Cardiac septum (tissue), 1 donor: ENCODE data around the gene BHLHA15. TPM values are rescaled to one million over a fixed set of nuclear protein-coding genes. Genes with fewer than 3 reads are reported as not detected.

Experiments
- DNase-seq: peaks from one replicate; pipeline ENCODE4 v3.0.0-alpha.2; 2020; ENCODE audit warnings: low spot score
- intact Hi-C: fragments of 100-400 bp; cut with DNase I; formaldehyde crosslinking; loops from one replicate; pipeline ENCODE4 v1.14.0; 2022
- total RNA-seq: library from RNA; stranded (reverse); fragmentation: NEBNext Ultra II Directional; extraction: Animal tissue kit (Norgen Biotek cat#: 25700); gene quantifications from one replicate; pipeline ENCODE4 v1.2.1, GENCODE V29; 2021
- donor health status: DM: no; HTN: no; CAD: no.

The BHLHA15 gene
- total RNA-seq, 1 donor from 2014 or later, result not detected

DNA sequence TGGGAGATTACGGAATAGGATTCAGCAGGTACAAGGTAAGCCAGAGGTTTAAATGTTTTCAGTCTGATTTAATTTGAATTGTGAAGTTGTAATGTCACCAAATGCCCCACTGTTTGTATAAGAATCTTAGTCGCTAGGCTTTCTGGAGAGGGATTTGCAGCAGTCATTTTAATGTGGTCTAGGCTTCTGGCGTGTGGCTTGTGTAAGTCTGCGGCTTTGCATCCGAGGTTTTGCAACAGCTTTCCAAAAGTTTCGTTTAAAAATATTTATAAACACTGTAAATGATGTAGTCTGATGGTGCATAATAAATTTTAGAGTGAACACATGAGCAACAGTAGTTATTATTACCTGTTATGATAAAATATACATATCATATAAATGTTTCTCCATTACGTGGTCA is 26.1 kb upstream of the BHLHA15 start:
- intact Hi-C loops, result no loop called here
- DNase-seq, result no peak

GRCh38 chr7:98186452-98187137 is 24.6 kb upstream of the BHLHA15 start:
- DNase-seq, result no peak
- intact Hi-C loops, result no loop called here

DNA sequence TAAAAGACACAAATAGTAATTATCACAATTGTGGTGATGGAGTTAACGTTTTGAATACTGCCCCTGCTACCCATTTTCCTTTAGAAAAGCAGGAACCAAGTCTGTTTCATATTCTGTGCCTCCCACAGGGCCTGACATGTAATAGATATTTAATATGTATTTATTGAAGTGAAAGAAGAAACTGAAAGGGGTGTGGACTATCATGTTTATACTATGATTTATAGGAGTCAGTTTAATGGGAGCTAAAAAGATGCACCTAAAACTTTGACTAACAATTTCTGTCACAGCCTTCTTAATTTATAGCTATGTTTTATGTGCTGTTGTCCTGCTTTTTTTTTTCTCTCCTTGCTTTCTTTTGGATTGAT is 24.1 kb upstream of the BHLHA15 start:
- intact Hi-C loops, result no loop called here
- no peak for DNase-seq

DNA sequence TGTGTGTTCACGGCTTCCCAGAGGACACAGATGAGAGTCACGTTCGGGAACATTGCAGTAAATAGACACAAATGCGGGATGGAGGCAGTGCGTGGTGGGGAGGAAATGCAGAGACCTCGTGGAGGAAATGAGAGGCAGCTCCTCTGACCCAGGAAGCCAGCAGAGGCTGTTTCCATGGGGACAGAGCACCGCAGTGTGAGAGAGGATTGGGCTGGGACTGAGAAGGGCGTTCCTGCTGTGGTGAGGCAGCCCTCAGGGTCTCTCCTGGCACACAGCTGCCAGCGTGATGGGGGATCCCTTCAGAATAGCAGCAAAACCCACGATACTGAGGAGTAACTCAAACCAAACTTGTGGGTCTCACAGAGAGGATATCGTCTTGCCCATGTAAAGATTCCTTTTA is 21.7 kb upstream of the BHLHA15 start:
- no peak for DNase-seq
- intact Hi-C loops, result no loop called here

- intact Hi-C loops, result no loop called here
- DNase-seq, result no peak
Observed at GRCh38 chr7:98191668-98192431, 19.4 kb upstream of the BHLHA15 start.

DNA sequence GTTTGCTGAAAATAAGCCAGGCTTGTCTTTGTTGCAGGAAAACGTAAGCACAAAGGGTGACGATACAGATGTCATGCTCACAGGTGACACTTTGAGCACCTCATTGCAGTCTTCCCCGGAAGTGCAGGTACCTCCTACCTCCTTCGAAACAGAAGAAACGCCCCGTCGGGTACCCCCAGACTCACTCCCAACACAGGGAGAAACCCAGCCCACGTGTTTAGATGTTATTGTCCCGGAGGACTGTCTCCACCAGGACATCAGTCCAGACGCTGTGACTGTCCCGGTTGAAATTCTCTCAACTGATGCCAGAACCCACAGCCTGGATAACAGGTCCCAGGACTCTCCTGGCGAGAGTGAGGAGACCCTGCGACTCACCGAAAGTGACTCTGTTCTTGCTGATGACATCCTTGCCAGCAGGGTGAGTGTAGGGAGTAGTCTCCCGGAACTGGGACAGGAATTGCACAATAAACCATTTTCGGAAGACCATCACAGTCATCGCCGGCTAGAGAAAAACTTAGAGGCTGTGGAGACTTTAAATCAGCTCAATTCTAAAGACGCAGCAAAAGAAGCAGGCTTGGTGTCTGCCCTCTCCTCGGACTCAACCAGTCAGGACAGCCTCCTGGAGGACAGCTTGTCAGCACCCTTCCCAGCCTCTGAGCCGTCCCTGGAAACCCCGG is 18.3 kb upstream of the BHLHA15 start:
- intact Hi-C loops, result no loop called here
- DNase-seq, result no peak

DNA sequence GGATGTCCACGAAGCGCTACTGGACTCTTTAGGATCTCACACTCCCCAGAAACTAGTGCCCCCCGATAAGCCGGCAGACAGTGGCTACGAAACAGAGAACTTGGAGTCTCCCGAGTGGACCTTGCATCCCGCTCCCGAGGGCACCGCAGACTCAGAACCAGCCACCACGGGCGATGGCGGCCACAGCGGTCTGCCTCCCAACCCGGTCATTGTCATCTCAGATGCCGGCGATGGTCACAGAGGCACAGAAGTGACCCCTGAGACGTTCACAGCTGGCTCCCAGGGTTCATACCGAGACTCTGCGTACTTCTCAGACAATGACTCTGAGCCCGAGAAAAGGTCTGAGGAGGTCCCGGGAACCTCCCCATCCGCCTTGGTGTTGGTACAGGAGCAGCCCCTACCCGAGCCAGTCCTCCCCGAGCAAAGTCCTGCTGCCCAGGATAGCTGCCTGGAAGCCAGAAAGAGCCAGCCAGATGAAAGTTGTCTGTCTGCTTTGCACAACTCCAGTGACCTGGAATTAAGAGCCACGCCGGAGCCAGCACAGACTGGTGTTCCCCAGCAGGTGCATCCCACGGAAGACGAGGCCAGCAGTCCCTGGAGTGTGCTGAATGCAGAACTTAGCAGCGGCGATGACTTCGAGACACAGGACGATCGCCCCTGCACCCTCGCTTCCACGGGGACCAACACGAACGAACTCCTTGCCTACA is 17.6 kb upstream of the BHLHA15 start:
- intact Hi-C loops, result no loop called here
- DNase-seq, result no peak

GRCh38 chr7:98194186-98194585 is 17.1 kb upstream of the BHLHA15 start:
- DNase-seq, result no peak
- intact Hi-C loops, result no loop called here

DNA sequence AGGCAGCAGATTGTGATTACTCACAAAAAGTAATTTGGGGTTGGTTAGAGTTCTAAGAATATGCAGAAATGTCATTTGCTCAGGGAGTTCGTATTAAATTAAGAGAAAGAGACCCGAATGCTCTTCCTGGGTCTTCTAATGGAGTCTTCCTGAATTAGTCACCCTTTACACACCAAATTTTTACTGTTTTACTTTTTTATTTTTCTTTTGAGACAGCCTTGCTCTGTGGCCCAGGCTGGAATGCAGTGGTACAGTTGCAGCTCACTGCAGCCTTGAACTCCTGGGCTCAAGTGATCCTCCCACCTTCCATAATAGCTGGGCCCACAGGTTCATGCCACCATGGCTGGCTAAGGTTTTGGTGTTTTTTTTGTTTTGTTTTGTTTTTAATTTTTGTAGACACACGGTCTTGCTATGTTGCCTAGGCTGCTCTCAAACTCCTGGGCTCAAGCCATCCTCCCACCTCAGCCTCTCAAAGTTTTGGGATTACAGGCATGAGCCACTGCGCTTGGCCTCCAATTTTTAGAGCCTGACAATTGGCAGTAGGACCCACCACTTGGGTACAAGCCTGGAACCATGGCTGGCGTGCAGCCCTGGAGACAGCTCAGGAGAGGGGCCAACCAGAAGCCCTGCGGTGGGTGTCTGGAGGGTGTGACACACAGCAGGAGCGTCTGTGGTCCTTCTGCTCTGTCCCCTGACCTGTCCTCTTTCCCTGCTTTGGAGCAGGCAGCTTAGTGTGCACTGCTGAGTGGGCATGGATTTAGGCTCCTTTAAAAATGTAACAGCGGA is 16.4 kb upstream of the BHLHA15 start:
- no peak for DNase-seq
- intact Hi-C loops, result no loop called here

GRCh38 chr7:98196706-98197605 is 14.3 kb upstream of the BHLHA15 start:
- intact Hi-C loops, result no loop called here
- DNase-seq, result no peak

- intact Hi-C loops, result no loop called here
- no peak for DNase-seq
Observed at GRCh38 chr7:98199131-98199530, 12.1 kb upstream of the BHLHA15 start.

DNA sequence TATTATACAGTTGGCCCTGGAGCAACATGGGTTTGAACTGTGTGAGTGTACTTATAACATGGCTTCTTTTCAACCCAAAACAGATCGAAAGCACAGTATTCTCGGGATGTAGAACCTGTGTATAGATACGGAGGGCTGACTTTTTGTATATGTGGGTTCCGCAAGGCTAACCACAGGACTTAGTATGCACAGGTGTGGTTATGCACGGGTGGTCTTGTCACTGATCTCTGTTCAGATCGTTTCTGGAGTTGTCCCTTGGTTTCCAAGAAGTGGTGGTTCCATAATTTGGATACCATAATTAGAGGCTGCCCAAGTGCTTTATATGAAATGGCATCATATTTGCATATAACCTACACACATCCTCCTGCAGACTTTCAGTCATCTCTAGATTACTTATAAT is 10.9 kb upstream of the BHLHA15 start:
- DNase-seq, result no peak

GRCh38 chr7:98202367-98203195 is 8.7 kb upstream of the BHLHA15 start:
- intact Hi-C loops, result no loop called here
- DNase-seq, result no peak

More for the DNA sequence above, 10.9 kb upstream of the BHLHA15 start:
- intact Hi-C loops, result no loop called here

GRCh38 chr7:98203261-98203963 is 7.8 kb upstream of the BHLHA15 start:
- no peak for DNase-seq

DNA sequence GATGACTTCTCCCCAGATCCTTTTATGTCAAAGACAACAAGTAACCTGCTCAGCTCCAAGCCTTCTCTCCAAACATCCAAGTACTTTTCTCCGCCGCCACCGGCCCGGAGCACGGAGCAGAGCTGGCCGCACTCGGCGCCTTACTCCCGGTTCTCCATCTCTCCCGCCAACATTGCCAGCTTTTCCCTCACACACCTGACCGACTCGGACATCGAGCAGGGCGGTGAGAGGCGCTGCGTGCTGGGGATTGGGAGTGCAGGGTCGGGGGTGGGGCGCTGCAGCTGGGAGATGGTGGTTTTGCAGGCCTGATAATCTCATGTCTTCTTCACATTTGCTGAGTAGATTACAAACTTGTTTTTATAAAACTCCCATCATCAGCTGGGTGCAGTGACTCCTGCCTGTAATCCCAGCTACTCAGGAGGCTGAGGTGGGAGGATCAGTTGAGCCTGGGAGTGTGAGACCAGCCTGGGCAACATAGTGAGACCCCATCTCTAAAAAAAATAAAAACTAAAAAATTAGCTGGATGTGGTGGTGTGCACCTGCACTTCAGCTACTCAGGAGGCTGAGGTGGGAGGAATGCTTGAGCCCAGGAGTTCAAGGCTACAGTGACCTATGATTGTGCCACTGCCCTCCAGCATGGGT is 7.2 kb upstream of the BHLHA15 start:
- DNase-seq, result no peak
- intact Hi-C loops, result no loop called here

More at GRCh38 chr7:98203261-98203963, 7.8 kb upstream of the BHLHA15 start:
- intact Hi-C loops, result no loop called here

- no peak for DNase-seq
- intact Hi-C loops, result no loop called here
Observed at GRCh38 chr7:98204670-98205069, 6.6 kb upstream of the BHLHA15 start.
